Fibroblast of skin of right biceps (primary cell): Measurements from ENCODE around the gene MITF.

Source experiments
- DNase-seq: peaks from one replicate; pipeline ENCODE4 v3.0.0-alpha.2; 2013

Gene MITF

GRCh38 chr3:69842351-69842750 is 103.1 kb downstream of the MITF start:
- DNase-seq = no peak

DNA sequence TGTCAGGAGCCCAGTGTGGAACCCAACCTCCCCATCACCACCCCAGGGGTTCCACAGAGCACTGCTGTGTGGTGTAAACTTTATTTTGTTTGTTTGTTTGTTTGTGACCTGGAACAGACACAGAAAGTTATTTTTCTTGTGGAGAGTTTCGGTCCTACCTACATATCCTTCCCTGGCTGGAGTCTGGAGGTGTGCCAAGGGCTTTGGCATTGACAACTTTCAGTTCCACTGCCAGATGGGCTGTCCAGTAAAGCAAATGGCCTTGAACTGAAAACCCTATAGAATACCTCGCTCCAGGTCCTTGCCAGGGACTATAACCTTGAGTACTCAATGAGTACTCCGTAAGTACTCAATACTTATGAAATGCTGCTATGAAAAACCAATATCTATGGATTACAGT is 103.5 kb downstream of the MITF start:
- no peak for DNase-seq

- DNase-seq = no peak
Measured at GRCh38 chr3:69844706-69845105, 105.4 kb downstream of the MITF start.

GRCh38 chr3:69847303-69847702 is 108.0 kb downstream of the MITF start:
- DNase-seq = no peak

DNA sequence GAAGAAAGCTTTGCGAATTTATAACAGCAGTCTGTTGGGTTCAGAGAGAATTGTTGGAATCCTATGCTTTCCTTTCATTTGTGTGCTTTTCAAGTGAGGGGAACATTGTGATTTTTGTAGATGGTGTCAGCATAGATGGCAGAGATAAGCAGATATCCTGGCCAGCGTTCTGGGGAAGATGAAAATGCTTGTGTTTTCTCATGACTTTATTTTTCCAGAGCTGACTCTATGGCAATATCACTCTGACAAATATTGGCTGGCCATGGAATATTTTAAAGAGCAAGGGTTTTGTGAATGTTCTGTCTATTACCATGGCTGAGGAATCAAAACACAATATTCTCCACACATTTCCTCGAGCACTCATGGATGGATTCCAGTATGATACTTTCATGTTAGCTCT is 108.8 kb downstream of the MITF start:
- no peak for DNase-seq

DNA sequence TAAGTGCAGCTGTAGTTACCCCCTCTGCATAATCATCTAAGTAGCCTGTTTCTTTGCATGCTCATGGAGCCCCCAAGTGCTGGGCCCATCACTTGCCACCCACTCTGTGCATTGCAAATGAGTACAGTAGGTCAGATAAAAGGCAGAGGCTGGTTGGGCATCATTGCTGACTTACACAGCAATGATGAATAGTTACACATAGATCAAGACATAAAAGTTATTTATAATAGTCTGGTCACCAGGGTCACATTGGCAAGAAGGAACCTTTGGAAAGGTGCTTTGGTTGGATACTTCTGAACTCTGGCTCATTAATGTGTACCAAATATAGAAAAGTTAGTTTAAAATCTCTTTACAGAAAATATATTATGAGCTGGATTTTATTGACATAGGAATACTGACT is 111.6 kb downstream of the MITF start:
- no peak for DNase-seq

- no peak for DNase-seq
Measured at GRCh38 chr3:69853027-69853426, 113.8 kb downstream of the MITF start.

GRCh38 chr3:69855436-69856162 is 116.3 kb downstream of the MITF start:
- peak; percentile 41 for DNase-seq

GRCh38 chr3:69856965-69857705 is 117.9 kb downstream of the MITF start:
- no peak for DNase-seq

DNA sequence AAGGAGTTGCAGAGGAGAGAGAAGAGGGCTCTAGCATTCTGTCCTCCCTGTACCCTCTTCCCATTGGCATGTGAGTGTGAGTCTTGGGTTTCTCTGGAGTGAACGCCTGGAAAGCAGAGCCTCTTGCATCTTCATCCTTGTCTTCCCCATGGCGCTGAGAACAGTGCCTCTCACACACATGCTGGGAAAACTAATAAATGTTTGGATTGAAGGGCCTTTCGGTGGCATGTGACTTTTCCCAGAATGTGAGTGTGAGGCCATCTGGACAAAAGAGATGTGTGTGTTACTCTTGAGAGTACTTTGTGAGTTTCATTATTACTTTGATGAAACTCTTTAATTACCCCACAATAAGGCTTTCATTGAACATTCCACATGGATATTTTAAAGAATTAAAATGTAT is 122.3 kb downstream of the MITF start:
- no peak for DNase-seq

DNA sequence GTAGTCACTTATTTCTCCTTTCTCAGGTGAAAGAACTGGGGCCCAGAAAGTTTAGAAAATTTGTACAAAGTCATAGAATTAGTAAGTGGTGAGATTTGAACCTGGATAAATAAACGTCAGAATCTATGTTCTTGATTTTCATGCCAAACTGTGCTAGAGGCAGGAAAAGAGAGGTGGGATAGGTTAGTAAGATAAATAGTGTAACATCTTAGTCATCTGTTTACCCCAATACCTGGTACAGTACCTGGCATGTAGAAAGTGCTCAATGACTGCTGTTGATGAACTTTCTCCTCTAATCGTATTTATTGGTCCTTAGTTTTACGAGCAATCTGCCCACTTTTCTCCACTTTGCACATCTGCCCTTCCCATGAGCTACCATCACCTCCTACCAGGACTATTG is 124.9 kb downstream of the MITF start:
- no peak for DNase-seq

GRCh38 chr3:69864766-69865165 is 125.5 kb downstream of the MITF start:
- DNase-seq = no peak

DNA sequence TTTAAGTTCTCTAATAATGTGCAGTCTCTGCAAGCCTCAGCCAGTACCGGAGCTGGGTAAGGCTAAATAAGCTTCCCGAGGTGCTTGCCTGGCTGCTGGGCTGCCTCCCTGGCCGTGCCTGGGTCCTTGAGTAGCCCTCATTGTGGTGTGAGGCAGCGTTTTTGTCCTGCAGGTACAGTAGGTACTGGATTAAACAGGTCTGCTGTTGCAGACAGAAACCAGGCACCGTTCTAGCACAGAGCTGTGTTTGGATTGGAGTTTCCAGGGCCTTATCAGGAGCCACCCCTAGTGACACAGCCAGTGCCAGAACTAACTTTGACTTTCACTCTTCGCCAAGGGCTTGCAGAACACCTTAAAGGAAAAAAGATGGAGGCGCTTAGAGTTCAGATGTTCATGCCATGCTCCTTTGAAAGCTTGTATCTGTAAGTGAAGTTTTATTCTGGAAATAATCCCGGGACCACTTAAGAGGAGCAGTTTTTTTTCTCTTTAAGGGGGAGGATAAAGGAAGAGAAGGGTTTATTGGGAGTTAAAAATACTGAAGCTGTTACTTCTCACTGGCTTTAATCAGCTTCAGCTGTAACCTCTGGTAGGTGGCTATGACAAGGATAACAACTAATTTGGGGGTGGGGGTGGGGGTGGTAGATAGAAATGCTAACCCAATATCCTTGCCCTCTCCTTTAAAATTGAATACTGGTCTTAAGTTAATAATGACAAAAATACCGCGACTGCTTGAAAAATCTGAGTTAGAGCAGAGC is 126.8 kb downstream of the MITF start:
- no peak for DNase-seq

GRCh38 chr3:69866988-69867720 is 127.9 kb downstream of the MITF start:
- peak; percentile 48 for DNase-seq

- peak; percentile 39 for DNase-seq
Measured at GRCh38 chr3:69867941-69868505, 128.8 kb downstream of the MITF start.

DNA sequence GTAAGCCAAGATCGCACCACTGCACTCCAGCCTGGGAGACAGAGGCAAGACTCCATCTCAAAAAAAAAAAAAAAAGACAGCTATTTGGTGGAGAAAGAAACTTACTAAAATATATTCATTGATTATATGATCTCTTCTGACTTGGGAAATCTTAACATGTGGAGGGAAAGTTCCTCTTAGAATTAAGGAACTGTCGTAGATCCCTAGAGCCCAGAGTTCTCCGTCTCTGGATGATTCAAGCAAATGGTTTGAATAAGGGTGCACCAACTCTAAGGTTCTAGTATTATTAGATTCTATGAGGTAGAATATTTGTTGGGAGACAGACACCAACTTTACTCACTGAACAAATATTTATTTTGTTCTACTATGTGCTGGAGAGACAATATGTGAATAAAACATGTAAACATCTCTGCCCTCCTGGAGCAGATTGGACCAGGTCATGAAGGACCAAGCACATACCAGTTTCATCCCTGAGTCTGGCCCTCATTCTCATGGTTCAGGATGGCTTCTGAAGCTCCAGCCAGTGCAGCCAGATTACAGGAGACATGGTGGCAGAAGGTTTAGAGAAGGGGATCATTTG is 129.7 kb downstream of the MITF start:
- no peak for DNase-seq

GRCh38 chr3:69869643-69870042 is 130.4 kb downstream of the MITF start:
- DNase-seq = peak; percentile 64

- no peak for DNase-seq
Measured at GRCh38 chr3:69871251-69871650, 132.0 kb downstream of the MITF start.

- DNase-seq = no peak
Measured at GRCh38 chr3:69871868-69872267, 132.6 kb downstream of the MITF start.

DNA sequence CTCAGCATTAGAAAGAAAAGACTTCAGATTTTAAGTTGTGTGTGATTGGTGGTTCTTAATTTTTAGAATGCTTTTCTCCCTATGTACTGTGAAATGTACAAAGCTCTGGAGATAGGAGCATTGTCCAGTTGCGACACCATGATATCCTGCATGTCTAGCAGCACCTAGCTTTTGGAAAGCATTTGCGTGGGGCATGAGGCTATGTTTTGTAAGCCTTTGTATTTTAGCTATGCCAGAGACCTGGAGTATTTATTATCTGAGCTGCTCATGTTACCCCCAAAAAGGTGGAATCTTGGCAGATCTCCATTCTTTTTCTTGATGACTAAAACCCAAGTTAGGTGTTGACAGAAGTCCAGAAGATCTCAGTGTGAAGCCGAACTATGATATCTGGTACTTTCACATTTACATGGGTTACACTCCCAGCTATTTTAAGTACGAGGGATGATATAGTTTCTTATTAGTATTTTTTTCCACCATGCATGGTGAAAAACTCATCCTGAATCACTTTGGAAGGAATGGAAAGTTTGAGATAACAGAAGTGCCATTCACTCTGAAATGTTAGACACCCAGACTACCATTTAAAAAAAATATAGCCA is 133.6 kb downstream of the MITF start:
- DNase-seq = no peak

DNA sequence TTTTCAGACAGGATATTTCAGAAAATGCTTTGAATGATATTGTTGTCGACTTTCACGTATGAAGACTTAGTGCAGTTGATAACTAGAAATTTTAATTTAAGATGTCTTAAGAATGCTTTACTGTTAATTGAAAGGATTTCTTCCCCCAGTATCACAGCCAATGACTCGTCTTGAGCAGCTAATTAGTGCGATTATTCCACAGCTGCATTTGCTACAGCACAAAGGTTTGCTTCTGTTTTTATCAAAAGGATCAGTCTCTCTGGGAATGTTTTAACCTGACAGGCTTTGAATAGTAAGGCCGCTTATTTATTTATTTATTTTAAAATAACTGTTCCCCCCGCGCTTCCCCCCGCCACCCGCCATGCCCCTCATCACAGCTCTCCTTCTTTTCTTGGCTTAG is 136.8 kb downstream of the MITF start:
- DNase-seq = no peak

GRCh38 chr3:69878254-69878653 is 139.0 kb downstream of the MITF start:
- no peak for DNase-seq
